Keratinocyte (primary cell): ENCODE data around the gene C1orf146. TPM values are rescaled to one million over a fixed set of nuclear protein-coding genes. Genes with fewer than 3 reads are reported as not detected.

Experiments used
- DNase-seq: peaks from one replicate; pipeline ENCODE4 v3.0.0-alpha.2; 2011; ENCODE audit warnings: low read depth, missing footprints, low spot score
- FAIRE-seq: peaks from 2 replicates; lab custom pipeline; 2011; peaks lifted over from hg19 to GRCh38; lab: Jason Lieb, UNC
- H2AFZ ChIP-seq: 2 replicates; pipeline ENCODE4 v1.6.0; 2012; ENCODE audit warnings: low read length, control low read depth, inconsistent platforms; ENCODE audit not compliant: control insufficient read depth
- H3K27ac ChIP-seq: 2 replicates; pipeline ENCODE4 v1.5.1; 2011; ENCODE audit warnings: low read length; ENCODE audit not compliant: control insufficient read depth, insufficient read depth
- H3K27me3 ChIP-seq: 3 replicates; pipeline ENCODE4 v1.6.0; 2011; ENCODE audit warnings: low read length; ENCODE audit not compliant: control insufficient read depth, insufficient read depth; ENCODE audit errors: extremely low read depth
- H3K36me3 ChIP-seq, 2 experiments: 2 replicates in 1 of 2; 3 replicates in 1 of 2; pipeline ENCODE4 v1.5.1; 2011; ENCODE audit warnings: low read length in 2 of 2, mild to moderate bottlenecking in 1 of 2; ENCODE audit not compliant: control insufficient read depth in 2 of 2, insufficient read depth in 2 of 2; ENCODE audit errors: extremely low read depth in 1 of 2
- H3K4me1 ChIP-seq: 3 replicates; pipeline ENCODE4 v1.5.1; 2011; ENCODE audit warnings: low read length; ENCODE audit not compliant: control insufficient read depth, insufficient read depth; ENCODE audit errors: extremely low read depth
- H3K4me2 ChIP-seq: 3 replicates; pipeline ENCODE4 v1.6.0; 2011; ENCODE audit warnings: low read depth, low read length; ENCODE audit not compliant: control insufficient read depth, insufficient read depth; ENCODE audit errors: extremely low read depth
- H3K4me3 ChIP-seq, 3 experiments: fragments of 200-600 bp in 1 of 3; sonication (generic) in 1 of 3; 2 replicates in 2 of 3; 3 replicates in 1 of 3; pipeline ENCODE4 v1.5.1; 2011 to 2016; ENCODE audit warnings: low read length in 3 of 3, mild to moderate bottlenecking in 3 of 3, control low read depth in 2 of 3, inconsistent platforms in 1 of 3, low read depth in 1 of 3, mixed read lengths in 1 of 3, mixed run types in 1 of 3, moderate library complexity in 1 of 3; ENCODE audit not compliant: control insufficient read depth in 2 of 3, insufficient read depth in 2 of 3; ENCODE audit errors: extremely low read depth in 1 of 3
- H3K79me2 ChIP-seq: 2 replicates; pipeline ENCODE4 v1.6.0; 2012; ENCODE audit warnings: low read length; ENCODE audit not compliant: control insufficient read depth, insufficient read depth
- H3K9ac ChIP-seq: 3 replicates; pipeline ENCODE4 v1.6.0; 2011; ENCODE audit warnings: low read length; ENCODE audit not compliant: control insufficient read depth, insufficient read depth; ENCODE audit errors: extremely low read depth
- H3K9me1 ChIP-seq: 3 replicates; pipeline ENCODE4 v1.6.0; 2011; ENCODE audit warnings: low read length; ENCODE audit not compliant: control insufficient read depth, insufficient read depth; ENCODE audit errors: extremely low read depth
- H3K9me3 ChIP-seq: 2 replicates; pipeline ENCODE4 v1.5.1; 2012; ENCODE audit warnings: low read depth, low read length; ENCODE audit not compliant: control insufficient read depth
- H4K20me1 ChIP-seq: 3 replicates; pipeline ENCODE4 v1.6.0; 2011; ENCODE audit warnings: low read length; ENCODE audit not compliant: control insufficient read depth, insufficient read depth; ENCODE audit errors: extremely low read depth
- CTCF ChIP-seq, 3 experiments: IDR thresholded peaks in 1 of 3; conservative IDR thresholded peaks in 1 of 3; optimal IDR thresholded peaks in 1 of 3; 2 replicates in 2 of 3; 3 replicates in 1 of 3; pipeline versions ENCODE3 to v1.5.1; 2011; ENCODE audit warnings: low read length in 3 of 3, mild to moderate bottlenecking in 3 of 3, moderate library complexity in 2 of 3, control low read depth in 1 of 3, inconsistent platforms in 1 of 3; ENCODE audit not compliant: insufficient read depth in 2 of 3; ENCODE audit errors: extremely low read depth in 1 of 3
- EZH2 ChIP-seq: IDR thresholded peaks from one replicate; pipeline ENCODE4 v1.6.1; 2012; ENCODE audit warnings: inconsistent platforms, mild to moderate bottlenecking, low read length, moderate library complexity
- dilution Hi-C: fragments of 300-500 bp; cut with MboI; formaldehyde crosslinking; loops from one replicate; pipeline ENCODE4 v1.7.0; 2020; ENCODE audit warnings: low sequenced_read_pairs; ENCODE audit not compliant: extremely low pct_ligation_motif_present
- polyA minus RNA-seq, 3 experiments: library from RNA; depleted of rRNA, polyadenylated mRNA; stranded (reverse); fragments of >200 nt; gene quantifications; 1 replicate in 1 of 3; 2 replicates in 1 of 3; 3 replicates in 1 of 3; pipeline ENCODE4 v1.2.3, GENCODE V29; 2011
- polyA plus RNA-seq, 5 experiments: library from polyadenylated mRNA; depleted of rRNA in 3 of 5; stranded (reverse) in 3 of 5; stranded (forward) in 1 of 5; unstranded in 1 of 5; fragments of >200 nt; gene quantifications; 1 replicate in 1 of 5; 2 replicates in 3 of 5; 3 replicates in 1 of 5; pipeline versions ENCODE4 v1.2.1 to v1.2.3, GENCODE V29; 2011 to 2012; ENCODE audit warnings: missing spikeins in 2 of 5, low read depth in 1 of 5, low replicate concordance in 1 of 5

Gene C1orf146
- polyA plus RNA-seq (not detected in 3 replicates), polyA minus RNA-seq (not detected in 3 replicates)
- polyA plus RNA-seq (2011; ENCODE audit: low read depth): not detected
- not detected in 2 replicates for polyA plus RNA-seq (2011; cell fraction: cytosol; rRNA removed)
- not detected in 2 replicates for polyA plus RNA-seq (2011; cell fraction: nucleus; rRNA removed)
- not detected in 2 replicates for polyA plus RNA-seq (2012; ENCODE audit: low replicate concordance)
- not detected for polyA minus RNA-seq (2011; cell fraction: cytosol; rRNA and poly(A)+ RNA removed)
- not detected in 2 replicates for polyA minus RNA-seq (2011; cell fraction: nucleus; rRNA and poly(A)+ RNA removed)

- dilution Hi-C loops: no loop called here
- Histone ChIP-seq H3K4me3 (no peak within 1 kb of the TSS), H3K9me1 (no peaks in the 10 kb centered on the region), H3K36me3 (no peaks in the 10 kb centered on the region), H3K9me3 (no peaks in the 10 kb centered on the region), H3K27me3 (no peaks in the 10 kb centered on the region), H3K4me2 (no peak within 1 kb of the TSS), H3K4me1 (no peaks in the 10 kb centered on the region), H3K9ac (no peak within 1 kb of the TSS), H3K27ac (no peak within 1 kb of the TSS), H2AFZ (no peak within 1 kb of the TSS), H4K20me1 (no peaks in the 10 kb centered on the region), H3K79me2 (no peaks in the 10 kb centered on the region)
- no peak for DNase-seq
- no peak for FAIRE-seq
- TF ChIP-seq EZH2 (no peak), CTCF (optimal IDR thresholded peaks at IDR 0.05 in 1 of 3, IDR thresholded peaks at IDR 0.05 in 1 of 3, conservative IDR thresholded peaks at IDR 0.05 in 1 of 3; ENCODE audit: extremely low read depth in 1 of 3, insufficient read depth in 2 of 3, low read length in 3 of 3) (no peak)
Measured at GRCh38 chr1:92217721-92218120, at the start of gene C1orf146. TSS of gene C1orf146 (plus strand) at chr1:92217915. CDS start at chr1:92231421, 13,506 bp downstream.

- Histone ChIP-seq H3K4me3 (no peak overlapping the region), H3K9ac (no peak overlapping the region), H3K36me3 (no peaks in the 10 kb centered on the region), H2AFZ (no peak overlapping the region), H3K4me2 (no peak overlapping the region), H3K9me1 (no peaks in the 10 kb centered on the region), H3K79me2 (no peaks in the 10 kb centered on the region), H3K27me3 (no peaks in the 10 kb centered on the region), H3K9me3 (no peaks in the 10 kb centered on the region), H3K4me1 (no peaks in the 10 kb centered on the region), H4K20me1 (no peaks in the 10 kb centered on the region), H3K27ac (no peak overlapping the region)
- DNase-seq: no peak
- dilution Hi-C loops: no loop called here
- TF ChIP-seq CTCF (optimal IDR thresholded peaks at IDR 0.05 in 1 of 3, IDR thresholded peaks at IDR 0.05 in 1 of 3, conservative IDR thresholded peaks at IDR 0.05 in 1 of 3; ENCODE audit: extremely low read depth in 1 of 3, insufficient read depth in 2 of 3, low read length in 3 of 3): no peak
- no peak for TF ChIP-seq EZH2
- FAIRE-seq: no peak
Measured at GRCh38 chr1:92168657-92169056, 49.1 kb upstream of the C1orf146 start.
